GM19043 (cell line): Measurements from ENCODE around the gene CMTM8.

ENCODE experiments used
- ATAC-seq: cut with Tn5 transposase; IDR thresholded peaks from one replicate; pipeline ENCODE4 v1.9.1; 2021; ENCODE audit warnings: low read depth; ENCODE audit not compliant: unreplicated experiment

The CMTM8 gene

GRCh38 chr3:32403663-32404062, 165.2 kb downstream of the CMTM8 start:
- no peak for ATAC-seq

GRCh38 chr3:32404714-32405113, 166.2 kb downstream of the CMTM8 start:
- ATAC-seq, result no peak

- ATAC-seq, result no peak
Measured at GRCh38 chr3:32405155-32405554, 166.7 kb downstream of the CMTM8 start.

- no peak for ATAC-seq
Measured at GRCh38 chr3:32405711-32406323, 167.3 kb downstream of the CMTM8 start.

- no peak for ATAC-seq
Measured at GRCh38 chr3:32406486-32407408, 168.3 kb downstream of the CMTM8 start.

GRCh38 chr3:32410367-32411246, 172.1 kb downstream of the CMTM8 start:
- ATAC-seq, result no peak

DNA sequence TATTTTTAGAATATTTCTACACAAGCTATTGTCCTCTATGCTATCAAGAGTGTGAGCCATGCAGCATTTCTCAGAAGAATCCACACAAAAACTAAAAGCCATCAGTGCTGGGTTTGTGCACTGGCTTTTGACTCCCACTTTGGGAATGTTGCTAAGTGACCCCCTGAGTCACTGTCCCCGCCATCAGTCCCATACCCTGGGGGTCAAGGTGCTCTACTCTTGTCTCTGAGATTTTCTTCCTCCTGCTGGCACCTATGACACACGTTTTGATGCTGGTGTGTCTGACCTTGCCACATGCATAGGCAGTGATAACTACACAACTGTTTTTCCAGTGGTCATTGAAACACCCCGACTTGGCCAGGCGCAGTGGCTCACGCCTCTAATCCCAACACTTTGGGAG, 173.0 kb downstream of the CMTM8 start:
- ATAC-seq, result no peak

DNA sequence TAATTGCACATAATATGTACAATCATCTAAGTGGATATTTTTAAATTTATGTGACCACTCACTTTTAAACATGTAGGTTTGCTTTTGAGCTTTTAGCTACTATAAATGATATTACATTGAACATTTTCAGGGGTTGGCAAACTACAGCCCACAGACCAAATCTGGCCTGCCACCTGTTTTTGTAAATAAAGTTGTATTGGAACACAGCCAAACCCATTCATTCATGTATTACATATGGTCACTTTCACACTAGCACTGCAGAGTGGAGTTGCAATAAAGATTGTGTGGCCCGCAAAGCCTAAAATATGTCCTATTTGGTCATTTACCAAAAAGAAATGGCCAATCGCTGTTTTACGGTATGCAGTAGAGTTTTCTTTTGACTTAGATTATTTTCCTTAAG, 174.4 kb downstream of the CMTM8 start:
- ATAC-seq, result no peak

- no peak for ATAC-seq
Measured at GRCh38 chr3:32413845-32414521, 175.5 kb downstream of the CMTM8 start.

GRCh38 chr3:32414522-32415202, 176.2 kb downstream of the CMTM8 start:
- ATAC-seq, result peak; percentile 66

GRCh38 chr3:32419742-32420125, 181.3 kb downstream of the CMTM8 start:
- no peak for ATAC-seq
